Thyroid gland (tissue), 4 donors: ENCODE results near the gene CIT.

Source experiments
- CTCF ChIP-seq, 6 experiments: fragments of 200-600 bp in 3 of 6; fragments of 450-650 bp in 3 of 6; sonication (generic) in 3 of 6; IDR thresholded peaks; one replicate each; pipeline ENCODE4 v1.5.1; 2016 to 2019; ENCODE audit warnings: antibody characterized with exemption in 6 of 6, mild to moderate bottlenecking in 2 of 6, inconsistent platforms in 1 of 6, moderate library complexity in 1 of 6
- POLR2A ChIP-seq, 2 donors: fragments of 450-650 bp; IDR thresholded peaks; one replicate each; pipeline ENCODE4 v1.6.1; 2017; ENCODE audit warnings: antibody characterized with exemption in 2 of 2, mild to moderate bottlenecking in 2 of 2, moderate library complexity in 1 of 2

GRCh38 chr12:119649202-119649808 is 227.8 kb downstream of the CIT start:
- TF ChIP-seq CTCF (IDR thresholded peaks at IDR 0.05), result peak; percentile 61 to 78 (median 72)
- TF ChIP-seq POLR2A (IDR thresholded peaks at IDR 0.05), result no peak
